ENCODE data around the gene RNASEL. TPM values are rescaled to one million over a fixed set of nuclear protein-coding genes. Genes with fewer than 3 reads are reported as not detected.

Gene RNASEL
- total and polyA plus RNA-seq, 2 of the 13 experiments (the other 11 are each of a cell fraction or from before 2014, with no cell fraction given) = 0.05 to 0.20 TPM

- TF ChIP-seq RERE (CRISPR knock-in tag; IDR thresholded peaks at IDR 0.05; ENCODE audit: low read depth) = no peak
These were observed 12.3 kb upstream of the RNASEL start (continued) for GRCh38 chr1:182601416-182601786.

GRCh38 chr1:182600745-182601415 is 11.8 kb upstream of the RNASEL start:
- Histone ChIP-seq H3K4me3 (replicated peaks in 1 of 3; ENCODE audit: insufficient read depth in 1 of 3, low read depth in 2 of 3, low read length in 3 of 3) (no peak overlapping the region), H3K9ac (ENCODE audit: insufficient read depth, low read depth, low read length) (no peak overlapping the region), H3K9me3 (ENCODE audit: low read length) (no peaks in the 10 kb centered on the region), H3K27ac (ENCODE audit: extremely low read length, insufficient read depth, low read length) (no peak overlapping the region), H2AFZ (ENCODE audit: low read length) (no peak overlapping the region), H3K4me1 (ENCODE audit: insufficient read depth, low read length) (no peaks in the 10 kb centered on the region), H3K27me3 (ENCODE audit: control insufficient read depth in 1 of 2, insufficient read depth in 2 of 2, low read length in 2 of 2) (peaks cover 3 to 14% of the 10 kb centered on the region in 2 experiments; a peak in 3 of 5 replicates), H3K79me2 (ENCODE audit: insufficient read depth, low read length) (no peaks in the 10 kb centered on the region), H3K36me3 (replicated peaks in 1 of 2; ENCODE audit: control insufficient read depth in 1 of 2, insufficient read depth in 2 of 2, low read length in 2 of 2) (no peaks in the 10 kb centered on the region), H4K20me1 (ENCODE audit: insufficient read depth, low read length) (no peaks in the 10 kb centered on the region), H3K4me2 (ENCODE audit: low read depth, low read length) (no peak overlapping the region)
- intact Hi-C loops (cut with micrococcal nuclease; ENCODE audit: unreplicated experiment) = loop anchor here (1.0 kb wide), 2 partner anchors 181 to 205 kb away; no protein-coding TSS in a partner anchor
- CTCF ChIA-PET (ENCODE audit: low intra/inter-chr PET ratio, low total read pairs) = interaction anchor here (1.3 to 2.5 kb wide), 4 partner anchors 182 to 517 kb away, joined by 3 to 44 read pairs (median 5); no protein-coding TSS in a partner anchor
- BruUV-seq (replicated peaks) = no TSS peak
- in situ Hi-C loops (cut with HindIII; ENCODE audit: extremely low pct_ligation_motif_present, low pct_unique_long_range_greater_than_20kb) = loop anchor here (5.0 kb wide), 1 partner anchor 186 kb away; the partner anchor contains the start of gene NPL
- DNase-seq (ENCODE audit: low spot score) (no peak), ATAC-seq (no peak), FAIRE-seq (no peak)
- 18% methylated on average over 5 of the region's 5 CpGs for WGBS (ENCODE audit: low lambda C conversion rate)
- POLR2A ChIA-PET = no interaction called here
- TF ChIP-seq ZNF75D (CRISPR knock-in tag; IDR thresholded peaks at IDR 0.05; ENCODE audit: borderline replicate concordance) (no peak), KDM5A (IDR thresholded peaks at IDR 0.05; ENCODE audit: borderline replicate concordance, low read length) (no peak), ZFP36L2 (CRISPR knock-in tag; IDR thresholded peaks at IDR 0.05) (no peak), GABPA (IDR thresholded peaks at IDR 0.05; ENCODE audit: low read depth, low read length) (no peak), GABPA (CRISPR knock-in tag; IDR thresholded peaks at IDR 0.05; ENCODE audit: low read depth) (no peak), EED (CRISPR knock-in tag; IDR thresholded peaks at IDR 0.05) (no peak), RBAK (CRISPR knock-in tag; IDR thresholded peaks at IDR 0.05) (no peak), ZBTB44 (CRISPR knock-in tag; IDR thresholded peaks at IDR 0.05) (no peak), ZNF564 (CRISPR knock-in tag; IDR thresholded peaks at IDR 0.05) (no peak), ZBTB21 (CRISPR knock-in tag; IDR thresholded peaks at IDR 0.05) (no peak), MIXL1 (CRISPR knock-in tag; IDR thresholded peaks at IDR 0.05) (no peak), ZNF792 (CRISPR knock-in tag; IDR thresholded peaks at IDR 0.05) (no peak), NCOA2 (CRISPR knock-in tag; IDR thresholded peaks at IDR 0.05) (no peak), IKZF5 (CRISPR knock-in tag; IDR thresholded peaks at IDR 0.05) (no peak), ZNF672 (CRISPR knock-in tag; IDR thresholded peaks at IDR 0.05) (no peak), ZNF234 (CRISPR knock-in tag; conservative IDR thresholded peaks at IDR 0.05) (no peak), GATAD2A (CRISPR knock-in tag; IDR thresholded peaks at IDR 0.05) (no peak)
